GM21515 (cell line): ENCODE measurements around the gene COL20A1.

ENCODE experiments used
- ATAC-seq: cut with Tn5 transposase; IDR thresholded peaks from one replicate; pipeline ENCODE4 v1.9.1; 2021; ENCODE audit not compliant: unreplicated experiment

COL20A1 gene

GRCh38 chr20:63260521-63260920 lies 32.5 kb upstream of the COL20A1 start:
- no peak for ATAC-seq

GRCh38 chr20:63261060-63261794 lies 31.8 kb upstream of the COL20A1 start:
- no peak for ATAC-seq

- no peak for ATAC-seq
These were observed 31.0 kb upstream of the COL20A1 start for GRCh38 chr20:63261795-63262528.

- ATAC-seq: no peak
These were observed 30.1 kb upstream of the COL20A1 start for GRCh38 chr20:63262836-63263235.

GRCh38 chr20:63264000-63264399 lies 29.0 kb upstream of the COL20A1 start:
- no peak for ATAC-seq

- ATAC-seq: no peak
These were observed 28.5 kb upstream of the COL20A1 start for GRCh38 chr20:63264519-63264918.

- no peak for ATAC-seq
These were observed 27.0 kb upstream of the COL20A1 start for GRCh38 chr20:63265891-63266515.

GRCh38 chr20:63267691-63268090 lies 25.3 kb upstream of the COL20A1 start:
- ATAC-seq: no peak

- no peak for ATAC-seq
These were observed 24.7 kb upstream of the COL20A1 start for GRCh38 chr20:63268256-63268655.

GRCh38 chr20:63268671-63269439 lies 24.1 kb upstream of the COL20A1 start:
- no peak for ATAC-seq

- ATAC-seq: no peak
These were observed 23.3 kb upstream of the COL20A1 start for GRCh38 chr20:63269724-63270123.

GRCh38 chr20:63270606-63271325 lies 22.2 kb upstream of the COL20A1 start:
- no peak for ATAC-seq

- ATAC-seq: peak; percentile 82
These were observed 20.6 kb upstream of the COL20A1 start, which contains the start of gene ARFGAP1 for GRCh38 chr20:63272105-63273058. ARFGAP1 (plus strand) TSS chr20:63272813; CDS start chr20:63275581, 2,768 bp downstream.

- no peak for ATAC-seq
These were observed 19.9 kb upstream of the COL20A1 start for GRCh38 chr20:63273059-63273579.

GRCh38 chr20:63273635-63274380 lies 19.2 kb upstream of the COL20A1 start:
- no peak for ATAC-seq

- no peak for ATAC-seq
These were observed 18.4 kb upstream of the COL20A1 start for GRCh38 chr20:63274381-63275228.

GRCh38 chr20:63275825-63276224 lies 17.2 kb upstream of the COL20A1 start:
- ATAC-seq: no peak
